Sigmoid colon (tissue), 4 donors: ENCODE data around the gene GCSAML.

Experiments used
- EP300 ChIP-seq, 4 donors: sonication (generic); formaldehyde crosslinking; IDR thresholded peaks; one replicate each; pipeline ENCODE4 v1.6.1; 2017; ENCODE audit warnings: antibody characterized with exemption in 4 of 4
- POLR2A ChIP-seq, 2 donors: fragments of 450-650 bp; IDR thresholded peaks; one replicate each; pipeline ENCODE4 v1.6.1; 2016; ENCODE audit warnings: antibody characterized with exemption in 2 of 2, mild to moderate bottlenecking in 2 of 2, moderate library complexity in 2 of 2
- POLR2AphosphoS5 ChIP-seq, 4 donors: sonication (generic); formaldehyde crosslinking; IDR thresholded peaks; one replicate each; pipeline ENCODE4 v1.6.1; 2017; ENCODE audit warnings: antibody characterized with exemption in 4 of 4
- TF ChIP-seq, protein P1 (sequence below), 4 experiments: fragments of 450-650 bp in 3 of 4; fragments of 200-600 bp in 1 of 4; IDR thresholded peaks; one replicate each; pipeline ENCODE4 v1.5.1; 2016 to 2019; ENCODE audit warnings: antibody characterized with exemption in 4 of 4, mild to moderate bottlenecking in 3 of 4, moderate library complexity in 2 of 4

DNA sequence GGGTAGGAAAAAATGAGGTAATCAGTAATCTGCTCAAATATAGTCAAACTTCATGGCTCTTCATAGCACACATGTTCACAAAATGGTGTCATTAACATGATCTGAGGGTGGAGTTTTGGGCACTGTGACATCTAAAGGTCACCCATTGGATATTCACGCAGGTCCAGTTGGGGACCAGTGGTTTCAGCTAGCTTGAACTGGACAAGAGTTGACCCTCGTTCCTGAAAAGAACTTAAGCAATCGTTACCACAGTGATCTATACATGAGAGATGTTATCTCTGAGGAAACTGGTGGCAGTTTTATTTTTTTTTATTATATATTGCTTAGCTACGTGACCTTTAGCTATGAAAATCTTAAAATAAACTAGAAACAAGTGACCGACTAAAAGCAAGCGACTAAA, 9.7 kb upstream of the GCSAML start:
- TF ChIP-seq POLR2AphosphoS5 (IDR thresholded peaks at IDR 0.05) (no peak), EP300 (IDR thresholded peaks at IDR 0.05) (no peak), POLR2A (IDR thresholded peaks at IDR 0.05) (no peak)
- TF ChIP-seq, protein P1, sequence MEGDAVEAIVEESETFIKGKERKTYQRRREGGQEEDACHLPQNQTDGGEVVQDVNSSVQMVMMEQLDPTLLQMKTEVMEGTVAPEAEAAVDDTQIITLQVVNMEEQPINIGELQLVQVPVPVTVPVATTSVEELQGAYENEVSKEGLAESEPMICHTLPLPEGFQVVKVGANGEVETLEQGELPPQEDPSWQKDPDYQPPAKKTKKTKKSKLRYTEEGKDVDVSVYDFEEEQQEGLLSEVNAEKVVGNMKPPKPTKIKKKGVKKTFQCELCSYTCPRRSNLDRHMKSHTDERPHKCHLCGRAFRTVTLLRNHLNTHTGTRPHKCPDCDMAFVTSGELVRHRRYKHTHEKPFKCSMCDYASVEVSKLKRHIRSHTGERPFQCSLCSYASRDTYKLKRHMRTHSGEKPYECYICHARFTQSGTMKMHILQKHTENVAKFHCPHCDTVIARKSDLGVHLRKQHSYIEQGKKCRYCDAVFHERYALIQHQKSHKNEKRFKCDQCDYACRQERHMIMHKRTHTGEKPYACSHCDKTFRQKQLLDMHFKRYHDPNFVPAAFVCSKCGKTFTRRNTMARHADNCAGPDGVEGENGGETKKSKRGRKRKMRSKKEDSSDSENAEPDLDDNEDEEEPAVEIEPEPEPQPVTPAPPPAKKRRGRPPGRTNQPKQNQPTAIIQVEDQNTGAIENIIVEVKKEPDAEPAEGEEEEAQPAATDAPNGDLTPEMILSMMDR (IDR thresholded peaks at IDR 0.05), result no peak
